ENCODE measurements around the gene STIM1. TPM values are rescaled to one million over a fixed set of nuclear protein-coding genes. Genes with fewer than 3 reads are reported as not detected.

STIM1 gene
- total and polyA plus RNA-seq, 2 experiments from 2014 or later = 16.1 to 60.0 TPM

GRCh38 chr11:3949125-3949524, 93.7 kb downstream of the STIM1 start:
- peaks cover 54% of the 10 kb centered on the region for H3K4me1 ChIP-seq (ENCODE audit: low read depth)
- H3K27me3 ChIP-seq = no peaks in the 10 kb centered on the region
- H3K9me3 ChIP-seq (ENCODE audit: low read depth) = no peaks in the 10 kb centered on the region
- no peak overlapping the region for H3K4me3 ChIP-seq
- no peak for DNase-seq (ENCODE audit: low read depth in 1 of 2, low spot score in 1 of 2)
- H3K27ac ChIP-seq = no peak overlapping the region
- H3K36me3 ChIP-seq = no peaks in the 10 kb centered on the region
- TF ChIP-seq CTCF (IDR thresholded peaks at IDR 0.05; ENCODE audit: low read depth, low read length) = no peak

GRCh38 chr11:3950996-3951660, 95.7 kb downstream of the STIM1 start:
- H3K4me3 ChIP-seq = no peak overlapping the region
- TF ChIP-seq CTCF (IDR thresholded peaks at IDR 0.05; ENCODE audit: low read depth, low read length) = no peak
- no peak overlapping the region for H3K27ac ChIP-seq
- no peaks in the 10 kb centered on the region for H3K27me3 ChIP-seq
- DNase-seq (ENCODE audit: low read depth in 1 of 2, low spot score in 1 of 2) = peak; percentile 24 to 85
- H3K4me1 ChIP-seq (ENCODE audit: low read depth) = peaks cover 50% of the 10 kb centered on the region
- H3K36me3 ChIP-seq = no peaks in the 10 kb centered on the region
- H3K9me3 ChIP-seq (ENCODE audit: low read depth) = no peaks in the 10 kb centered on the region

GRCh38 chr11:3952715-3953114, 97.3 kb downstream of the STIM1 start:
- Histone ChIP-seq H3K27me3 (no peaks in the 10 kb centered on the region), H3K4me1 (ENCODE audit: low read depth) (peaks cover 34% of the 10 kb centered on the region), H3K4me3 (no peak overlapping the region), H3K9me3 (ENCODE audit: low read depth) (no peaks in the 10 kb centered on the region), H3K36me3 (no peaks in the 10 kb centered on the region), H3K27ac (no peak overlapping the region)
- DNase-seq (ENCODE audit: low read depth in 1 of 2, low spot score in 1 of 2) = peak in 1 of 2 donors; percentile 33
- TF ChIP-seq CTCF (IDR thresholded peaks at IDR 0.05; ENCODE audit: low read depth, low read length) = no peak

DNA sequence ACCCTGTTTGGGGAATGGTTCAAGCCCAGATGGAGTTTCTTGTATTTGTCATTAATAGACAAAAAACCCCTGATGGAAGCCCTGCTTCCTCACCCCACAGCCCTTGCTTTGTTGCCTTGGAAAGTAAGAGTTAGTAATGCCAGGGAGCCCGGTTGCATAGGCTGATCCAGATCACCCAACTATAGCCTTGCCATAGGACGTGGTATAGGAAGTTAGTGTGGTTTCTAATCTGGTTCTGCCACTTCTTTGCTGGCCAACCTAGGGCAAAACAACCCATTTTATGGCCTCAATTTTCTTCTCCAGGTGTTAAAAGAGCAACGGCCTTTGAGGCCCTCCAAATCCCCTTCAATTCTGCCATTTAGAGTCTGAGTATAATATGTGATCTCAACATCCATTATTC, 97.9 kb downstream of the STIM1 start:
- DNase-seq (ENCODE audit: low read depth in 1 of 2, low spot score in 1 of 2) = no peak
- no peak for TF ChIP-seq CTCF (IDR thresholded peaks at IDR 0.05; ENCODE audit: low read depth, low read length)
- H3K4me3 ChIP-seq = no peak overlapping the region
- H3K4me1 ChIP-seq (ENCODE audit: low read depth) = peaks cover 28% of the 10 kb centered on the region
- no peak overlapping the region for H3K27ac ChIP-seq
- H3K36me3 ChIP-seq = no peaks in the 10 kb centered on the region
- no peaks in the 10 kb centered on the region for H3K9me3 ChIP-seq (ENCODE audit: low read depth)
- H3K27me3 ChIP-seq = no peaks in the 10 kb centered on the region

DNA sequence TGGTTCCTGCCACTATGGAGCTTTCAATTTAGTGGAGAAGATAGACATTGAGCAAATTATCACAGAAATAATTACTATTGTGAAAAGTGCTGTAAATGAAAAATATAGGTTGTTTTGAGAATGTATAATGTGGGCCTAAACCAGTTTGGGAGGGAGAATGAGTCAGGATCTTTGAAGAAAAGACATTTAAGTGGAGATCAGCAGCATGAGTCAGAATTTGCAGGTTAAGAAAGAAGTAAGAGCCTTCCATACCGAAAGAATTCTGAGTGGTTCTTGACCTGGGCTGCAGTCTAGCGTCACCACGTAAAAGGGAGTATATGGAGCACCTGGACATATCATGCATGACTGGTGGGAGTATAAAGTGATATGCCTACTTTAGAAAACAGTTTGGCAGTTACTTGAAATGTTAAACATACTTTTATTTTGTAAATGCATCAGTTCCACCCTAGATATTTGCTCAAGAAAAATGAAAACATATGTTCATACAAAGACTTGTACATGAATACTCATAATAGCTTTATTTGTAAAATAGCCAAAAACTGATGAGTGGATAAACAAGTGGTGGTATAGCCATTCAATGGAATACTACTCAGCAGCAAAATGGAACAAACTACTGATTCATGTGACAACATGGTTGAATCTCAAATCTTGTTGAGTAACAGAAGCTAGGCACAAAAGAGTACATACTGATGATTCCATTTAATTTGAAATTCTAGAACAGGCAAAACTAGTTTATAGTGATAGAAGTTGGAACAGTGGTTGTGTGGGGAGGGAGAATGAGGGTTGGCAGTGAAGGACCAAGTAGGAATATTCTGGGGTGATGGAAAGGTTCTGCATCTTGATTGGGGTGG, 99.2 kb downstream of the STIM1 start:
- H3K27ac ChIP-seq = no peak overlapping the region
- no peak for TF ChIP-seq CTCF (IDR thresholded peaks at IDR 0.05; ENCODE audit: low read depth, low read length)
- H3K27me3 ChIP-seq = no peaks in the 10 kb centered on the region
- H3K9me3 ChIP-seq (ENCODE audit: low read depth) = no peaks in the 10 kb centered on the region
- H3K36me3 ChIP-seq = no peaks in the 10 kb centered on the region
- H3K4me1 ChIP-seq (ENCODE audit: low read depth) = peaks cover 20% of the 10 kb centered on the region
- no peak for DNase-seq (ENCODE audit: low read depth in 1 of 2, low spot score in 1 of 2)
- H3K4me3 ChIP-seq = no peak overlapping the region

Measured in cardiac muscle cell (in vitro differentiated cells and primary cell).